Tibial nerve (tissue), 4 donors: Measurements from ENCODE around the gene CDS2. TPM values are rescaled to one million over a fixed set of nuclear protein-coding genes. Genes with fewer than 3 reads are reported as not detected.

ENCODE experiments used
- DNase-seq, 2 donors: peaks; one replicate each; pipeline ENCODE4 v3.0.0-alpha.2; 2019; ENCODE audit warnings: low spot score in 2 of 2
- H3K27ac ChIP-seq, 4 donors: fragments of 200-600 bp; sonication (generic) in 3 of 4; one replicate each; pipeline ENCODE4 v1.5.1; 2017 to 2019; ENCODE audit warnings: mild to moderate bottlenecking in 1 of 4
- H3K27me3 ChIP-seq, 2 donors: fragments of 200-600 bp; sonication (generic) in 1 of 2; one replicate each; pipeline versions ENCODE4 v1.5.1 to v1.6.0; 2017 to 2019
- H3K36me3 ChIP-seq, 3 donors: fragments of 200-600 bp; sonication (generic); one replicate each; pipeline ENCODE4 v1.5.1; 2018 to 2019
- H3K4me1 ChIP-seq, 4 donors: fragments of 200-600 bp; sonication (generic) in 3 of 4; one replicate each; pipeline ENCODE4 v1.5.1; 2017 to 2019
- H3K4me3 ChIP-seq, 4 donors: fragments of 200-600 bp; sonication (generic) in 3 of 4; one replicate each; pipeline ENCODE4 v1.5.1; 2017 to 2019; ENCODE audit warnings: mild to moderate bottlenecking in 1 of 4, moderate library complexity in 1 of 4
- H3K9me3 ChIP-seq, 4 donors: fragments of 200-600 bp; sonication (generic) in 3 of 4; one replicate each; pipeline ENCODE4 v1.5.1; 2017 to 2019
- CTCF ChIP-seq, 5 experiments: fragments of 200-600 bp in 3 of 5; fragments of 450-650 bp in 2 of 5; sonication (generic) in 3 of 5; IDR thresholded peaks; one replicate each; pipeline ENCODE4 v1.5.1; 2016 to 2019; ENCODE audit warnings: antibody characterized with exemption in 5 of 5, mild to moderate bottlenecking in 3 of 5, moderate library complexity in 2 of 5
- EP300 ChIP-seq, 2 donors: sonication (generic); formaldehyde crosslinking; IDR thresholded peaks; one replicate each; pipeline ENCODE4 v1.6.1; 2017; ENCODE audit warnings: antibody characterized with exemption in 2 of 2, mild to moderate bottlenecking in 1 of 2
- POLR2A ChIP-seq, 2 donors: fragments of 450-650 bp; IDR thresholded peaks; one replicate each; pipeline ENCODE4 v1.6.1; 2017; ENCODE audit warnings: antibody characterized with exemption in 2 of 2, mild to moderate bottlenecking in 2 of 2, moderate library complexity in 2 of 2
- WGBS, 2 donors: methylation state at CpG; one replicate each; pipeline ENCODE4 v1.1.5; 2018; 5-methylcytosine and 5-hydroxymethylcytosine counted together
- total RNA-seq, 4 donors: library from RNA; depleted of rRNA; stranded (reverse); fragments of >200 nt; gene quantifications; one replicate each; pipeline ENCODE4 v1.1.0, GENCODE V29; 2016

The CDS2 gene
- total RNA-seq, 4 donors from 2014 or later: 29.4 to 35.0 (median 34.1) TPM

- WGBS, 2 donors: 74 to 80% methylated on average over 13 of the region's 13 CpGs
- no peak for TF ChIP-seq CTCF (IDR thresholded peaks at IDR 0.05)
- TF ChIP-seq EP300 (IDR thresholded peaks at IDR 0.05): no peak
- TF ChIP-seq POLR2A (IDR thresholded peaks at IDR 0.05): no peak
- peaks cover 0 to 34% (median 21%) of the 10 kb centered on the region in 4 donors for H3K4me1 ChIP-seq
Measured at GRCh38 chr20:5164645-5165625, 38.1 kb downstream of the CDS2 start.

GRCh38 chr20:5168651-5169396 lies 42.0 kb downstream of the CDS2 start:
- no peaks in the 10 kb centered on the region for H3K9me3 ChIP-seq
- peak overlapping the region in 2 of 4 donors; percentile 61 to 80 for H3K27ac ChIP-seq
- peaks cover 0 to 7% (median 0%) of the 10 kb centered on the region in 3 donors for H3K36me3 ChIP-seq
- 17 to 25% methylated on average over 3 of the region's 3 CpGs for WGBS, 2 donors
- TF ChIP-seq POLR2A (IDR thresholded peaks at IDR 0.05) (no peak), EP300 (IDR thresholded peaks at IDR 0.05) (no peak), CTCF (IDR thresholded peaks at IDR 0.05) (no peak)
- no peaks in the 10 kb centered on the region for H3K27me3 ChIP-seq
- H3K4me3 ChIP-seq: no peak overlapping the region
- peaks cover 0 to 72% (median 40%) of the 10 kb centered on the region in 4 donors for H3K4me1 ChIP-seq
- no peak for DNase-seq

More at GRCh38 chr20:5164645-5165625, 38.1 kb downstream of the CDS2 start:
- no peak for DNase-seq
- no peaks in the 10 kb centered on the region for H3K27me3 ChIP-seq
- no peaks in the 10 kb centered on the region for H3K36me3 ChIP-seq
- H3K4me3 ChIP-seq: no peak overlapping the region
- no peaks in the 10 kb centered on the region for H3K9me3 ChIP-seq
- no peak overlapping the region for H3K27ac ChIP-seq

GRCh38 chr20:5170341-5170740 lies 43.5 kb downstream of the CDS2 start:
- no peaks in the 10 kb centered on the region for H3K27me3 ChIP-seq
- H3K27ac ChIP-seq: peak overlapping the region in 2 of 4 donors; percentile 5 to 15
- peaks cover 0 to 20% (median 0%) of the 10 kb centered on the region in 3 donors for H3K36me3 ChIP-seq
- DNase-seq: no peak
- peaks cover 0 to 63% (median 40%) of the 10 kb centered on the region in 4 donors for H3K4me1 ChIP-seq
- H3K9me3 ChIP-seq: no peaks in the 10 kb centered on the region
- TF ChIP-seq POLR2A (IDR thresholded peaks at IDR 0.05) (no peak), CTCF (IDR thresholded peaks at IDR 0.05) (no peak), EP300 (IDR thresholded peaks at IDR 0.05) (no peak)
- no peak overlapping the region for H3K4me3 ChIP-seq
- 79 to 81% methylated on average over 6 to 8 of the region's 8 CpGs for WGBS, 2 donors

GRCh38 chr20:5171064-5171789 lies 44.4 kb downstream of the CDS2 start:
- WGBS, 2 donors: 59 to 62% methylated on average over 14 of the region's 14 CpGs
- TF ChIP-seq CTCF (IDR thresholded peaks at IDR 0.05): no peak
- no peak for TF ChIP-seq EP300 (IDR thresholded peaks at IDR 0.05)
- TF ChIP-seq POLR2A (IDR thresholded peaks at IDR 0.05): no peak
- H3K36me3 ChIP-seq: peaks cover 0 to 28% (median 0%) of the 10 kb centered on the region in 3 donors
- H3K9me3 ChIP-seq: no peaks in the 10 kb centered on the region
- H3K27ac ChIP-seq: peak overlapping the region in 3 of 4 donors; percentile 5 to 41 (median 40)
- no peak for DNase-seq
- H3K27me3 ChIP-seq: no peaks in the 10 kb centered on the region
- H3K4me1 ChIP-seq: peaks cover 0 to 69% (median 38%) of the 10 kb centered on the region in 4 donors
- no peak overlapping the region for H3K4me3 ChIP-seq
